Muscle layer of colon (tissue), 2 donors: Measurements from ENCODE around the gene THOP1.

ENCODE experiments used
- H3K27ac ChIP-seq: one replicate; pipeline ENCODE4 v1.7.0; 2013; ENCODE audit warnings: low read depth, mild to moderate bottlenecking, low read length, moderate library complexity
- H3K27me3 ChIP-seq, 2 donors: one replicate each; pipeline ENCODE4 v1.7.0; 2013; ENCODE audit warnings: low read length in 2 of 2, mild to moderate bottlenecking in 2 of 2; ENCODE audit not compliant: insufficient read depth in 2 of 2, control insufficient read depth in 1 of 2
- H3K36me3 ChIP-seq: one replicate; pipeline ENCODE4 v1.7.0; 2013; ENCODE audit warnings: mild to moderate bottlenecking, low read length; ENCODE audit not compliant: insufficient read depth
- H3K4me1 ChIP-seq: one replicate; pipeline ENCODE4 v1.7.0; 2013; ENCODE audit warnings: mild to moderate bottlenecking, low read length; ENCODE audit not compliant: insufficient read depth
- H3K4me3 ChIP-seq, 2 donors: one replicate each; pipeline ENCODE4 v1.7.0; 2013; ENCODE audit warnings: low read length in 2 of 2, low read depth in 1 of 2, mild to moderate bottlenecking in 1 of 2, moderate library complexity in 1 of 2
- H3K9ac ChIP-seq: one replicate; pipeline ENCODE4 v1.7.0; 2013; ENCODE audit warnings: low read length
- H3K9me3 ChIP-seq: one replicate; pipeline ENCODE4 v1.7.0; 2013; ENCODE audit warnings: mild to moderate bottlenecking, low read length
- donor health status: abdominal sarcoma.
- donor health status: Adenocarcinoma of cecum.

THOP1 gene

DNA sequence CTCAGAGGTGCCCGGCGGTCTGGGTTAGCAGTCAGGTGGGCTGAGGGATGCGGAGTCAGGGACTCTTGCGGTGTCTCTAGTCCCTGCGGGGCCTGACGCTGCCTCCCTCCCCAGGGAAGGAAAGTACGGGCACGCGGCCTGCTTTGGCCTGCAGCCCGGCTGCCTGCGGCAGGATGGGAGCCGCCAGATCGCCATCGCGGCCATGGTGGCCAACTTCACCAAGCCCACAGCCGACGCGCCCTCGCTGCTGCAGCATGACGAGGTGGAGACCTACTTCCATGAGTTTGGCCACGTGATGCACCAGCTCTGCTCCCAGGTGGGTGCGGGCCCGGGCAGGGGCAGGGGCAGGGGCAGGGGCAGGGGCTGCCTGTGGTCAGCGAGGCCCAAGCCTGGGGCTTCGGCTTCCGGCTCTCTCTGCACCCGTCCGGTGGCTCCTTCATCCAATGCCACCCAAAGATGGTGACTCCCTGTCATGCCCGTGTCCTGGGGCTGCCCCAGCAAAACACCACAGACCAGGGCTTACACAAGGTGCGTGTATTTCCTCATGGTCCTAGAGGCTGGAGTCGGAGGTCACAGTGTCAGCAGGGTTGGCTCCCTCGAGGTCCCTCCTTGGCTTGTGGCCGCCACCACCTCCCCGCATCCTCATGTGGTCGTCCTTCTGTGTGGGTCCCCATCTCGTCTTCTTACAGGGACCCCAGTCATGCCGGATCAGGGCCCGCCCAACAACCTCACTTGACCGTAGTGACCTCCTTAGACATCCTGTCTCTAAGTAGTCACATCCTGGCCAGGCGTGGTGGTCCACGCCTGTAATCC is 23.0 kb downstream of the THOP1 start:
- no peaks in the 10 kb centered on the region for H3K9me3 ChIP-seq
- no peak overlapping the region for H3K4me3 ChIP-seq
- no peak overlapping the region for H3K9ac ChIP-seq
- H3K27me3 ChIP-seq: no peaks in the 10 kb centered on the region
- H3K36me3 ChIP-seq: peaks cover 11% of the 10 kb centered on the region
- no peak overlapping the region for H3K27ac ChIP-seq
- H3K4me1 ChIP-seq: no peaks in the 10 kb centered on the region

DNA sequence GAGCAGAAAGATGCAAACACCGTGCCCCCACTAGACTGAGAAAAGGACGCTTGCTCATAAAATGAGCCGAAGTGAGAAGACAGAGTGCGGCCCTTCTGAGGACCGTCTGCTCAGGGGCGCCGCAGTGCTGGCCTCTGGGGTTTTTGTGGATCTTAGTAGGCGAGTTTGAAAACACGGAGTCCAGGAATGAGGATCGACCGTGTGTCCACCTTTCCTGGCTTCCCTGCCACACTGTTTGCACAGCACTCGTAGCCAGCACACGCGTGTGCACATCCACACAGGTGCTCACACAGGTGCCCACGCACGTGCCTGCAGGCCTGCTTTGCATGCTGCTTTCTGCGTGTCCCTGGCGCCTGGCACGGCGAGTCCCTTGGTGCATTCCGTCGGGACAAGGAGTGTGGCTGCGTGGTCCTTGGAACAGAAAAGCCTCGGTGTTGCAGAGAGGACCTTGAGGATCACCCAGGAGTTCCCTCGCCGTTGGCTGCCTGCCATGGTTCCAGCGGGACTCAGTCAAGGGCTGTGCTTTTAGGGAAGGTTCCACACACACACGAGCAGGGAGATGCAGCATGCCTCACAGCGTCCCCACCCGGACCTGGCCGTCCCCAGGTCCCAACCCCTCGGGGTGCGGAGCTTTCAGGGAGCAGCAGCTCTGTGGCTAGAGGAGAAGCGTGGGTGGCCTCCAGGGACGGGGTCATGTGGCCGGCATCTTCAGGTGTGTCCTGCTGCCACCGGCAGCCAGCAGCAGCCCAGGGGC is 24.3 kb downstream of the THOP1 start:
- Histone ChIP-seq H3K4me3 (no peak overlapping the region), H3K27ac (no peak overlapping the region), H3K27me3 (no peaks in the 10 kb centered on the region), H3K36me3 (peaks cover 11% of the 10 kb centered on the region), H3K9me3 (no peaks in the 10 kb centered on the region), H3K4me1 (no peaks in the 10 kb centered on the region), H3K9ac (no peak overlapping the region)

DNA sequence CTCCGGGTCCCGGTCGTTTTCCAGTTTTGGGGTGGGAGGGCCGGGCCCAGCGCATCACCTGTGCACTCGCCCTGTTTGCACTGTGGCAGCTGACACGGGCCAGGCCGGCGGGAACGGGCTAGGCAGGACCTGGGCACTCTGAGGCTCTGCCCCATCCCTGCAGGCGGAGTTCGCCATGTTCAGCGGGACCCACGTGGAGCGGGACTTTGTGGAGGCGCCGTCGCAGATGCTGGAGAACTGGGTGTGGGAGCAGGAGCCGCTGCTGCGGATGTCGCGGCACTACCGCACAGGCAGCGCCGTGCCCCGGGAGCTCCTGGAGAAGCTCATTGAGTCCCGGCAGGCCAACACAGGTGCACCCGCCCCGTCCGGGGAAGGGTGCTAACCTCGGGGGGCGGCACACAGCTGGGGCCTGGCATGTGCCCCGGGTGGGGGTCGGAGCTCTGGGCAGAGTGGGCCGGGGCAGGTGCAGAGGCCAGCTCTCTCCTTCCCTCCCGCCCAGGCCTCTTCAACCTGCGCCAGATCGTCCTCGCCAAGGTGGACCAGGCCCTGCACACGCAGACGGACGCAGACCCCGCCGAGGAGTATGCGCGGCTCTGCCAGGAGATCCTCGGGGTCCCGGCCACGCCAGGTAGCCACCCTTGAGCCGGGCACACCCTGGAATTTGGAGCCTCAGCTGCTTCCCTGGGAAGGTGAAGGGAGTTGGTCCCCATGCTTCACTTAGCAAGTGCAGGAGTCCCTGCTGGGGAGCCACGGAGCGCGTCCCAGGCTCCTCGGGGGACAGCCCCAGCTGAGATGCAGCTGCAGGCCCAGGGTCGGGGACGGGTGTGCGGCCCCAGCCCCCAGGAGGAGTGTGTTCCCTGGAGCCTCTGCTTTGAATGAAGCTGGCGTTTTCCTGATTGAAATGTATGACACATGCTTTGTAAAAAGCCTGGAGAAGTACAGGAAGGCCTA is 25.1 kb downstream of the THOP1 start:
- H3K4me3 ChIP-seq: no peak overlapping the region
- no peaks in the 10 kb centered on the region for H3K9me3 ChIP-seq
- H3K4me1 ChIP-seq: no peaks in the 10 kb centered on the region
- no peak overlapping the region for H3K27ac ChIP-seq
- H3K27me3 ChIP-seq: no peaks in the 10 kb centered on the region
- H3K36me3 ChIP-seq: peaks cover 9% of the 10 kb centered on the region
- H3K9ac ChIP-seq: no peak overlapping the region

DNA sequence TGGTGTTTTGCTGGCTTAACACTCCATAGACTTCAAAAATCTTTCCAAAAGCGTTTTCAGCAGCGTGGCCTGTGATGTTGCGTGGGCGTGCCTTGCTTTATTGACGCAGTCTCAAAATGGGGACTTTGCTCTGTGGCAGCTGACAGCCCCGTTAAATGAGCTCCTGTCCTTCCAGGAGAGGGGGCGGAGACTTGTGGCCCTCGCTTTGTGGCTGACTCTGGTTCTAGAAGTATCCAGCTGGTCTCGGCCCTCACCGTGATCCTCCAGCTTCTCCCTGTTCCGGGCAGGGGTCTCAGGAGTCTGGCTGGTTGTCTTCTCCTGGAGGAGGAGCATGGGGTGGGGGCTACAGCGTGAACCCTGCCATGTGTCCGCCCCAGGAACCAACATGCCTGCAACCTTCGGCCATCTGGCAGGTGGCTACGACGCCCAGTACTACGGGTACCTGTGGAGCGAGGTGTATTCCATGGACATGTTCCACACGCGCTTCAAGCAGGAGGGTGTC is 26.0 kb downstream of the THOP1 start:
- Histone ChIP-seq H3K9me3 (no peaks in the 10 kb centered on the region), H3K27me3 (no peaks in the 10 kb centered on the region), H3K4me3 (no peak overlapping the region), H3K27ac (no peak overlapping the region), H3K9ac (no peak overlapping the region), H3K4me1 (no peaks in the 10 kb centered on the region), H3K36me3 (peaks cover 5% of the 10 kb centered on the region)

DNA sequence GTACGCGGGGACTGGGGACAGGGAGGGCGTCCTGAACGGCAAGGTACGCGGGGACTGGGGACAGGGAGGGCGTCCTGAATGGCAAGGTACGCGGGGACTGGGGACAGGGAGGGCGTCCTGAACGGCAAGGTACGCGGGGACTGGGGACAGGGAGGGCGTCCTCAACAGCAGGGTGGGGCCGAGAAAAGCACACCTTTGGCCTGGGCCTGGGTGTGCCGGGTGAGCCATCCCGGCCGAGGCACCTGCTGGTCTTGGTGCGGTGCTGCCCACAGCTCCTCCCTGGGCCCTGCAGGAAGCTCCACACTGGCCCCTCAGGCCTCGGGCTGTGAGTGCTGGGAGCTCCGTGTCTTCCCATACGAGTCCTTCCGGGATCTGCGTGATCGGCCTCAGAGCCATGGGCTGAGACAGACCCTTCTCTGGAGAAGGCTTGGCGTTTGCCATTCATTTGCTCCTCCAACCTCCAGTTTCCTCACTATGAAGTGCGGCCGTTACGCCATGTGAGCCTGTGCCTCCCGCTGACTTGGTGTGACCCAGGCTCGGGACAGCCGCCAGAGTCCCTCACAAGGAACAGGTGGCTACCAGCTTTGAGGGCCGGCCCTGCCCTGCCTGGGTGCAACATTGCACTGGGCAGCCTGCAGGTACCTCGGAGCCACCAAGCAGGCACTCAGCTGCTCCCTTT is 26.6 kb downstream of the THOP1 start:
- Histone ChIP-seq H3K27ac (no peak overlapping the region), H3K9me3 (no peaks in the 10 kb centered on the region), H3K27me3 (no peaks in the 10 kb centered on the region), H3K4me1 (no peaks in the 10 kb centered on the region), H3K36me3 (no peaks in the 10 kb centered on the region), H3K9ac (no peak overlapping the region), H3K4me3 (no peak overlapping the region)

DNA sequence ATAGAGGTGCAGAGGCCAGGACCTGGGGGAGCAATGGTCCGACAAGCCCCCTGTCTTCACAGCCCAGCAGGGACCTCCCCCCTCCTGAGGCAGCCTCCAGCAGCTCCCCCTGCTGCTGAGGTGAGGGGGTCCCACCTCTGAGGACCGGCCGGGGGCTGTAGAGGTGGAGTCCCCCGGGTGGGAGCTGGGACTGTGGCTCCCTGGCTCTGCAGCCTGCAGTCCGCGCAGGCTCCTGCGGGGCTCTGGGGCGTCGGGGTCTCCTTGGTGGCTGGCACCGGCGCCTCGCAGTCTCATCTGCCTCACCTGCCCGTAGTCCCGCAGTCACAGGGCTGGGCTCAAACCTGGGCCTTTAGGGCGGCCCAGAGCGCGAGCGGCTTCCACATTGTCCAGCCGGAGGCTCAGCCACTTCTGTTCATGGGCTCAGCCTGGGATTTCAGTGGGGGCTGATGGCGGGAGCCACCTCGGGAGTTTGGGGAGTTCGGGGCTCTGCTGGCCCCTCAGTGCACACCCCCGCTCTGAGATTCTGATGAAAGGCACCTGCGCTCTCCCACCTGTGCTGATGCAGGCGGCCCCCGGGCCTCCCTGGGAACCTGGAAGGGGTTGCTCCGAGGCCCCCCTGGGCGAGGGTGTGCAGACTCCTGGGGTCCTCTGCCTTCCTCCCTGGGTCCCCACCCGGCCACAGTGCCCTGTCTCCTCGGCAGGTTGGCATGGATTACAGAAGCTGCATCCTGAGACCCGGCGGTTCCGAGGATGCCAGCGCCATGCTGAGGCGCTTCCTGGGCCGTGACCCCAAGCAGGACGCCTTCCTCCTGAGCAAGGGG is 27.3 kb downstream of the THOP1 start:
- H3K27ac ChIP-seq: no peak overlapping the region
- no peak overlapping the region for H3K9ac ChIP-seq
- no peaks in the 10 kb centered on the region for H3K36me3 ChIP-seq
- no peaks in the 10 kb centered on the region for H3K9me3 ChIP-seq
- H3K4me3 ChIP-seq: no peak overlapping the region
- H3K27me3 ChIP-seq: no peaks in the 10 kb centered on the region
- no peaks in the 10 kb centered on the region for H3K4me1 ChIP-seq

DNA sequence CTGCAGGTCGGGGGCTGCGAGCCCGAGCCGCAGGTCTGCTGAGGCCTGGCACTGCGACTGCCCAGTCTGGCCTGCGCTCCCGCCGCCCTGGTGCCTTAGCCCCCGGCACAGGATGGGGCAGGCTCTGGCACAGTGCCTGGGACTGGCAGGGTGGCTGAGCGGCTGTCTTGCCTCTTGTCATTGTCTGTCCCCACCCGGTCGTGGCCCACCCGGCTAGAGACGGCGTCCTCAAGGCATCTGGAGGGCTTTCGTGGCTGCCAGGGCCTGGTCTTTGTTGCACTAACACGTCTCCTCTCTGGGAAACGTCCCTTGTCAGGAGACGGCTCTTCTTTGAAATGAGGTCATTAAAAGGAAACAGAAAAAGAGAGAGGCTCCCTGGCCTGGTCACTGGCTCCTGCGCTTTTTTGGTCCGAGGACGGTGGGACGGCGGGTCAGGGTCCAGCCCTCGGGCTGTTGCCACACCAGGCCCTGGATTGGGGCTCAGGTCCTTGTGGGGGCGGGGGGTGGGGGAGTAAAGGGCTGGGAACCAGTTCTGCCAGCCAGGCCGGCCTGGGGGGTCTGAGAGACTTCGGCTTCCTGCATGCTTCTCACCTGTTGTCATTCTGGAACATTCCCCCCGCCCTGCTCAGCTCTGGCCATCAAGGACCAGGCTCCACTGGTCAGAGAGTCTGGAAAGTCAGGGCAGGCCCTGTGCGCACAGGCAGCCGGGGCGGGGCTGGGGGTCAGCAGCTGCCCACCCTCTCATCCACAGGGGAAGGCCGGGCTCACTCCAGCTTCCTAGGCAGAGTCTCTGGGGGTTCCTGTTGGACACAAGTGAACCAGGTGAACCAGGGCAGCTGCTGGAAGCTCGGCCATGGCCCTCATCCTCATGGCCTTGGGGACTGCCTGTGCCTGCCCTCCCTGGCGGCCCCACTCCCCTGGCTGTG is 28.2 kb downstream of the THOP1 start:
- Histone ChIP-seq H3K4me3 (no peak overlapping the region), H3K27me3 (no peaks in the 10 kb centered on the region), H3K9ac (no peak overlapping the region), H3K9me3 (no peaks in the 10 kb centered on the region), H3K36me3 (no peaks in the 10 kb centered on the region), H3K27ac (no peak overlapping the region), H3K4me1 (no peaks in the 10 kb centered on the region)

DNA sequence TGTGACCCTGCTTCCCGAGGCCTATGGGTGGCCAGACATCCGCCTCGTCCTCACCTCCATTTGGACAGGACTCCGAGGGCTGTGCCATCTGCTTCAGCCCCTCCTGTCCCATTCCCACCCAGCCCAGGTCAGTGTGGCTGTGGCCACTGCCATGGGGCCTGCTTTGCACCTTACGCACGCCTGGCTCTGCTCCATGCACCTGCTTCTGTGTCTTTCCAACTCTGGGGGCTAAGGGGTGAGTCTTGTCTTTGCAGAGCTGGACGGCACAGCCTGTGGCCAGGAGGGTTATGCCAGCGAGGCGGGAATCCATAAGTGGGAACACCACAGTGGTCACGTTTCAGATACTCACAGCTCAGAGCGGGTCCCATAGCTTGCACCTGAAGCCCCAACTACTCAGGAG is 29.1 kb downstream of the THOP1 start:
- H3K9ac ChIP-seq: no peak overlapping the region
- no peaks in the 10 kb centered on the region for H3K27me3 ChIP-seq
- no peak overlapping the region for H3K27ac ChIP-seq
- H3K4me3 ChIP-seq: no peak overlapping the region
- no peaks in the 10 kb centered on the region for H3K4me1 ChIP-seq
- H3K9me3 ChIP-seq: no peaks in the 10 kb centered on the region
- H3K36me3 ChIP-seq: no peaks in the 10 kb centered on the region

DNA sequence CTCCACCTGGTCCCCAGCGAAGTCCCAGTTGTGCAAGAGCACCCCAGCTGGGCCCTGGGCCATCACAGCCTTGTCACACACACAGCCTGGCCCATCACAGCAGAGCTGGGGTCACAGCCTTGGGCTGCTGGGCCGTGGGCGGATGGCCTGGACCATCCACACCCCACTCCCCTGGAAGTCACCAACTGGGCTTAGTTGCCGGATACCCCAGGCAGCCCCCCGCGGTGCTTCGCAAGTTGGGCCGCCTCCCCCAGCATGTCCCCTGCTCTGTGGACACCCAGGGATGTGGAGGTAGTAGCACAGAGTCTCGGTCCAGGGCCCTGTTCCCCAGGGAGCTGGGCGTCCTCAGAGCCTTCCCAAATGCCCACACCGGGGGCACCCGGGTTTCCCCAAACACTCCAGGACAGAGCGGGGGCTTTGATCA is 29.9 kb downstream of the THOP1 start:
- H3K27ac ChIP-seq: no peak overlapping the region
- H3K27me3 ChIP-seq: no peaks in the 10 kb centered on the region
- no peaks in the 10 kb centered on the region for H3K9me3 ChIP-seq
- H3K4me1 ChIP-seq: no peaks in the 10 kb centered on the region
- H3K4me3 ChIP-seq: no peak overlapping the region
- H3K9ac ChIP-seq: no peak overlapping the region
- no peaks in the 10 kb centered on the region for H3K36me3 ChIP-seq
